ENCODE data around the gene SLC66A1.

GRCh38 chr1:19372602-19373001 lies 60.5 kb downstream of the SLC66A1 start:
- TF ChIP-seq CTCF (IDR thresholded peaks at IDR 0.05; ENCODE audit: low read depth, low read length) (no peak), POLR2A (IDR thresholded peaks at IDR 0.05; ENCODE audit: extremely low read depth, insufficient read length) (no peak), MYC (IDR thresholded peaks at IDR 0.05; ENCODE audit: low read depth, low read length) (no peak)

All from NB4 (cell line).